Kidney (tissue), 14 donors: ENCODE data around the gene CTNNA2. TPM values are rescaled to one million over a fixed set of nuclear protein-coding genes. Genes with fewer than 3 reads are reported as not detected.
A peak's percentile ranks its signal among the peaks of the same experiment; 100 is the strongest.

Experiments used
- DNase-seq, 5 donors: peaks; one replicate each; pipeline ENCODE4 v3.0.0-alpha.2; 2013 to 2020
- FAIRE-seq: peaks from 2 replicates; lab custom pipeline; 2012; peaks lifted over from hg19 to GRCh38; lab: Jason Lieb, UNC
- H3K27ac ChIP-seq, 2 donors: one replicate each; pipeline ENCODE4 v1.7.0; 2013; ENCODE audit warnings: low read depth in 2 of 2, low read length in 2 of 2, inconsistent platforms in 1 of 2
- H3K27me3 ChIP-seq: one replicate; pipeline ENCODE4 v1.7.1; 2013; ENCODE audit warnings: low read length, inconsistent platforms; ENCODE audit not compliant: control insufficient read depth, insufficient read depth
- H3K36me3 ChIP-seq, 3 donors: one replicate each; pipeline versions ENCODE4 v1.7.0 to v1.7.1; 2013; ENCODE audit warnings: low read length in 3 of 3, control low read depth in 1 of 3, inconsistent platforms in 1 of 3; ENCODE audit not compliant: insufficient read depth in 3 of 3, control insufficient read depth in 2 of 3
- H3K4me1 ChIP-seq, 3 donors: one replicate each; pipeline versions ENCODE4 v1.7.0 to v1.7.1; 2013; ENCODE audit warnings: low read length in 3 of 3, inconsistent platforms in 1 of 3, low read depth in 1 of 3; ENCODE audit not compliant: control insufficient read depth in 2 of 3, insufficient read depth in 2 of 3
- H3K4me3 ChIP-seq, 3 donors: one replicate each; pipeline versions ENCODE4 v1.7.0 to v1.8.1; 2013; ENCODE audit warnings: low read length in 3 of 3, control low read depth in 1 of 3, inconsistent platforms in 1 of 3
- H3K9ac ChIP-seq, 3 donors: one replicate each; pipeline versions ENCODE4 v1.7.0 to v1.7.1; 2013; ENCODE audit warnings: low read length in 3 of 3, control low read depth in 1 of 3, inconsistent platforms in 1 of 3
- H3K9me3 ChIP-seq, 3 donors: one replicate each; pipeline versions ENCODE4 v1.7.0 to v1.7.1; 2013; ENCODE audit warnings: low read length in 3 of 3, control low read depth in 1 of 3, inconsistent platforms in 1 of 3; ENCODE audit not compliant: control insufficient read depth in 2 of 3, insufficient read depth in 1 of 3
- CTCF ChIP-seq: IDR thresholded peaks from 3 replicates; pipeline ENCODE4 v1.5.1; 2012; ENCODE audit warnings: mild to moderate bottlenecking, moderate library complexity, borderline replicate concordance; ENCODE audit not compliant: insufficient read depth; ENCODE audit errors: extremely low read depth
- intact Hi-C: fragments of 100-400 bp; cut with DNase I; formaldehyde crosslinking; loops from one replicate; pipeline ENCODE4 v1.11.1; 2022
- polyA plus RNA-seq: library from polyadenylated mRNA; stranded (reverse); fragments of 350-450 nt; fragmentation: Illumina TruSeq; extraction: RNeasy Lipid Tissue Mini Kit (QIAGEN cat#74804); gene quantifications from one replicate; pipeline ENCODE4 v1.2.3, GENCODE V29; 2014; ENCODE audit warnings: low read depth, low replicate concordance; ENCODE audit not compliant: insufficient read depth
- total RNA-seq: library from RNA; stranded (reverse); fragmentation: NEBNext Ultra II Directional; extraction: Animal tissue kit (Norgen Biotek cat#: 25700); gene quantifications from one replicate; pipeline ENCODE4 v1.2.1, GENCODE V29; 2021
- donor health status: control.
- donor health status: control.
- donor health status: control.
- donor health status: control.
- donor health status: control.
- donor health status: DM: yes; HTN: yes; CAD: no.
- donor health status: Normal renal cell carcinoma (clear cell type).

The CTNNA2 gene
- total and polyA plus RNA-seq, 2 donors from 2014 or later, result 0.47 TPM; not detected in 1

- TF ChIP-seq CTCF, result no peak
- H3K9me3 ChIP-seq, result no peaks in the 10 kb centered on the region
- no peak overlapping the region for H3K9ac ChIP-seq
- no peak overlapping the region for H3K4me3 ChIP-seq
- H3K36me3 ChIP-seq, result no peaks in the 10 kb centered on the region
- no peaks in the 10 kb centered on the region for H3K4me1 ChIP-seq
- intact Hi-C loops, result no loop called here
- no peak overlapping the region for H3K27ac ChIP-seq
- no peak for FAIRE-seq
- no peaks in the 10 kb centered on the region for H3K27me3 ChIP-seq
- no peak for DNase-seq
Measured at GRCh38 chr2:79715338-79715737, 202.5 kb downstream of the CTNNA2 start.

GRCh38 chr2:79716266-79716665 lies 203.4 kb downstream of the CTNNA2 start:
- TF ChIP-seq CTCF, result no peak
- no peak for DNase-seq
- Histone ChIP-seq H3K4me1 (no peaks in the 10 kb centered on the region), H3K9ac (no peak overlapping the region), H3K36me3 (no peaks in the 10 kb centered on the region), H3K27ac (no peak overlapping the region), H3K9me3 (no peaks in the 10 kb centered on the region), H3K27me3 (no peaks in the 10 kb centered on the region), H3K4me3 (no peak overlapping the region)
- no peak for FAIRE-seq
- intact Hi-C loops, result no loop called here

- Histone ChIP-seq H3K36me3 (no peaks in the 10 kb centered on the region), H3K4me3 (no peak overlapping the region), H3K4me1 (no peaks in the 10 kb centered on the region), H3K9me3 (no peaks in the 10 kb centered on the region), H3K9ac (no peak overlapping the region), H3K27me3 (no peaks in the 10 kb centered on the region), H3K27ac (no peak overlapping the region)
- no peak for TF ChIP-seq CTCF
- intact Hi-C loops, result no loop called here
- DNase-seq (peak in 1 of 5 donors; percentile 10), FAIRE-seq (no peak)
Measured at GRCh38 chr2:79717364-79718007, 204.6 kb downstream of the CTNNA2 start.

- DNase-seq (no peak), FAIRE-seq (no peak)
- Histone ChIP-seq H3K9me3 (no peaks in the 10 kb centered on the region), H3K27ac (no peak overlapping the region), H3K9ac (no peak overlapping the region), H3K27me3 (no peaks in the 10 kb centered on the region), H3K4me1 (no peaks in the 10 kb centered on the region), H3K36me3 (no peaks in the 10 kb centered on the region), H3K4me3 (no peak overlapping the region)
- no peak for TF ChIP-seq CTCF
- intact Hi-C loops, result no loop called here
Measured at GRCh38 chr2:79721061-79721460, 208.2 kb downstream of the CTNNA2 start.
